ENCODE results near the gene PSTPIP1. TPM values are rescaled to one million over a fixed set of nuclear protein-coding genes. Genes with fewer than 3 reads are reported as not detected.

Gene PSTPIP1
- total and polyA plus RNA-seq, 2 experiments from 2014 or later, result not detected

GRCh38 chr15:76978522-76979330, 16.2 kb upstream of the PSTPIP1 start:
- no peak for TF ChIP-seq EZH2 (IDR thresholded peaks at IDR 0.05; ENCODE audit: borderline replicate concordance)
- TF ChIP-seq EZH2phosphoT487 (IDR thresholded peaks at IDR 0.05; ENCODE audit: low read depth, severe bottlenecking, unreplicated experiment), result no peak
- TF ChIP-seq CTCF (IDR thresholded peaks at IDR 0.05; ENCODE audit: poor library complexity), result no peak
- Histone ChIP-seq H3K4me2 (no peak overlapping the region), H3K79me2 (no peaks in the 10 kb centered on the region), H3K4me3 (no peak overlapping the region), H3K4me1 (ENCODE audit: insufficient read depth) (no peaks in the 10 kb centered on the region), H4K20me1 (ENCODE audit: insufficient read depth, poor library complexity, severe bottlenecking) (no peaks in the 10 kb centered on the region), H3K9me3 (ENCODE audit: low read depth) (no peaks in the 10 kb centered on the region), H3K27me3 (no peaks in the 10 kb centered on the region), H2AFZ (no peak overlapping the region), H3K36me3 (replicated peaks; ENCODE audit: insufficient read depth, low read depth) (no peaks in the 10 kb centered on the region), H3K27ac (no peak overlapping the region), H3K9me2 (replicated peaks; ENCODE audit: insufficient read depth) (no peaks in the 10 kb centered on the region)
- 93% methylated on average over 18 of the region's 18 CpGs for WGBS (ENCODE audit: low lambda C conversion rate, missing lambda C conversion rate)
- DNase-seq (ENCODE audit: low spot score), result no peak

- H3K27me3 ChIP-seq, result no peaks in the 10 kb centered on the region
- 94% methylated on average over 23 of the region's 23 CpGs for WGBS (ENCODE audit: low lambda C conversion rate, missing lambda C conversion rate)
- no peaks in the 10 kb centered on the region for H3K36me3 ChIP-seq (replicated peaks; ENCODE audit: insufficient read depth, low read depth)
- H3K9me3 ChIP-seq (ENCODE audit: low read depth), result no peaks in the 10 kb centered on the region
- no peaks in the 10 kb centered on the region for H3K79me2 ChIP-seq
- no peak for TF ChIP-seq CTCF (IDR thresholded peaks at IDR 0.05; ENCODE audit: poor library complexity)
- TF ChIP-seq EZH2 (IDR thresholded peaks at IDR 0.05; ENCODE audit: borderline replicate concordance), result no peak
- no peak for TF ChIP-seq EZH2phosphoT487 (IDR thresholded peaks at IDR 0.05; ENCODE audit: low read depth, severe bottlenecking, unreplicated experiment)
- H3K4me1 ChIP-seq (ENCODE audit: insufficient read depth), result no peaks in the 10 kb centered on the region
- H3K4me3 ChIP-seq, result no peak overlapping the region
- no peak overlapping the region for H2AFZ ChIP-seq
- no peak for DNase-seq (ENCODE audit: low spot score)
- no peak overlapping the region for H3K27ac ChIP-seq
- no peaks in the 10 kb centered on the region for H3K9me2 ChIP-seq (replicated peaks; ENCODE audit: insufficient read depth)
- H3K4me2 ChIP-seq, result no peak overlapping the region
- no peaks in the 10 kb centered on the region for H4K20me1 ChIP-seq (ENCODE audit: insufficient read depth, poor library complexity, severe bottlenecking)
These were observed 15.5 kb upstream of the PSTPIP1 start for GRCh38 chr15:76979331-76979925.

- WGBS (ENCODE audit: low lambda C conversion rate, missing lambda C conversion rate), result 93% methylated on average over 7 of the region's 7 CpGs
- Histone ChIP-seq H3K79me2 (no peaks in the 10 kb centered on the region), H3K4me2 (no peak overlapping the region), H3K4me3 (no peak overlapping the region), H2AFZ (no peak overlapping the region), H3K36me3 (replicated peaks; ENCODE audit: insufficient read depth, low read depth) (no peaks in the 10 kb centered on the region), H3K27me3 (no peaks in the 10 kb centered on the region), H3K27ac (no peak overlapping the region), H3K4me1 (ENCODE audit: insufficient read depth) (no peaks in the 10 kb centered on the region), H4K20me1 (ENCODE audit: insufficient read depth, poor library complexity, severe bottlenecking) (no peaks in the 10 kb centered on the region), H3K9me2 (replicated peaks; ENCODE audit: insufficient read depth) (no peaks in the 10 kb centered on the region), H3K9me3 (ENCODE audit: low read depth) (no peaks in the 10 kb centered on the region)
- DNase-seq (ENCODE audit: low spot score), result no peak
- TF ChIP-seq CTCF (IDR thresholded peaks at IDR 0.05; ENCODE audit: poor library complexity), result no peak
- no peak for TF ChIP-seq EZH2phosphoT487 (IDR thresholded peaks at IDR 0.05; ENCODE audit: low read depth, severe bottlenecking, unreplicated experiment)
- TF ChIP-seq EZH2 (IDR thresholded peaks at IDR 0.05; ENCODE audit: borderline replicate concordance), result no peak
These were observed 14.9 kb upstream of the PSTPIP1 start for GRCh38 chr15:76979996-76980520.
